ENCODE results near the gene C13orf46.

The C13orf46 gene

GRCh38 chr13:113979791-113980471 lies 6.1 kb upstream of the C13orf46 start:
- Histone ChIP-seq H3K36me3 (ENCODE audit: insufficient read depth, insufficient read length, low read length) (peaks cover 55% of the 10 kb centered on the region), H3K4me1 (ENCODE audit: insufficient read depth, insufficient read length) (peaks cover 5% of the 10 kb centered on the region), H3K27me3 (ENCODE audit: insufficient read depth, insufficient read length) (no peaks in the 10 kb centered on the region), H3K9ac (ENCODE audit: insufficient read length, low read depth) (no peak overlapping the region), H3K9me3 (ENCODE audit: insufficient read depth, low read length) (no peaks in the 10 kb centered on the region), H3K4me3 (ENCODE audit: insufficient read length, low read depth) (no peak overlapping the region)
- TF ChIP-seq YY1 (IDR thresholded peaks at IDR 0.05; ENCODE audit: insufficient read depth, insufficient read length) = no peak
- TF ChIP-seq SUZ12 (IDR thresholded peaks at IDR 0.05; ENCODE audit: extremely low read depth, insufficient read depth, insufficient read length) = no peak
- no peak for TF ChIP-seq ZNF274 (IDR thresholded peaks at IDR 0.05; ENCODE audit: low read depth, low read length)
- no peak for DNase-seq (ENCODE audit: low read depth, low spot score)

GRCh38 chr13:113978741-113979481 lies 5.0 kb upstream of the C13orf46 start:
- no peak for DNase-seq (ENCODE audit: low read depth, low spot score)
- TF ChIP-seq YY1 (IDR thresholded peaks at IDR 0.05; ENCODE audit: insufficient read depth, insufficient read length) = no peak
- no peak for TF ChIP-seq SUZ12 (IDR thresholded peaks at IDR 0.05; ENCODE audit: extremely low read depth, insufficient read depth, insufficient read length)
- TF ChIP-seq ZNF274 (IDR thresholded peaks at IDR 0.05; ENCODE audit: low read depth, low read length) = no peak
- Histone ChIP-seq H3K4me1 (ENCODE audit: insufficient read depth, insufficient read length) (peaks cover 5% of the 10 kb centered on the region), H3K36me3 (ENCODE audit: insufficient read depth, insufficient read length, low read length) (peaks cover 62% of the 10 kb centered on the region), H3K9me3 (ENCODE audit: insufficient read depth, low read length) (no peaks in the 10 kb centered on the region), H3K27me3 (ENCODE audit: insufficient read depth, insufficient read length) (no peaks in the 10 kb centered on the region), H3K9ac (ENCODE audit: insufficient read length, low read depth) (no peak overlapping the region), H3K4me3 (ENCODE audit: insufficient read length, low read depth) (no peak overlapping the region)

GRCh38 chr13:113977976-113978375 lies 4.1 kb upstream of the C13orf46 start:
- Histone ChIP-seq H3K36me3 (ENCODE audit: insufficient read depth, insufficient read length, low read length) (peaks cover 67% of the 10 kb centered on the region), H3K4me3 (ENCODE audit: insufficient read length, low read depth) (no peak overlapping the region), H3K27me3 (ENCODE audit: insufficient read depth, insufficient read length) (no peaks in the 10 kb centered on the region), H3K9me3 (ENCODE audit: insufficient read depth, low read length) (no peaks in the 10 kb centered on the region), H3K4me1 (ENCODE audit: insufficient read depth, insufficient read length) (peaks cover 5% of the 10 kb centered on the region), H3K9ac (ENCODE audit: insufficient read length, low read depth) (no peak overlapping the region)
- TF ChIP-seq SUZ12 (IDR thresholded peaks at IDR 0.05; ENCODE audit: extremely low read depth, insufficient read depth, insufficient read length) (no peak), ZNF274 (IDR thresholded peaks at IDR 0.05; ENCODE audit: low read depth, low read length) (no peak), YY1 (IDR thresholded peaks at IDR 0.05; ENCODE audit: insufficient read depth, insufficient read length) (no peak)
- no peak for DNase-seq (ENCODE audit: low read depth, low spot score)

- TF ChIP-seq SUZ12 (IDR thresholded peaks at IDR 0.05; ENCODE audit: extremely low read depth, insufficient read depth, insufficient read length) (no peak), ZNF274 (IDR thresholded peaks at IDR 0.05; ENCODE audit: low read depth, low read length) (no peak), YY1 (IDR thresholded peaks at IDR 0.05; ENCODE audit: insufficient read depth, insufficient read length) (no peak)
- Histone ChIP-seq H3K4me1 (ENCODE audit: insufficient read depth, insufficient read length) (peaks cover 7% of the 10 kb centered on the region), H3K4me3 (ENCODE audit: insufficient read length, low read depth) (no peak overlapping the region), H3K9me3 (ENCODE audit: insufficient read depth, low read length) (no peaks in the 10 kb centered on the region), H3K9ac (ENCODE audit: insufficient read length, low read depth) (no peak overlapping the region), H3K36me3 (ENCODE audit: insufficient read depth, insufficient read length, low read length) (peaks cover 60% of the 10 kb centered on the region), H3K27me3 (ENCODE audit: insufficient read depth, insufficient read length) (no peaks in the 10 kb centered on the region)
- DNase-seq (ENCODE audit: low read depth, low spot score) = peak; percentile 15
Observed at GRCh38 chr13:113976711-113977684, 3.1 kb upstream of the C13orf46 start.

- TF ChIP-seq ZNF274 (IDR thresholded peaks at IDR 0.05; ENCODE audit: low read depth, low read length) (no peak), SUZ12 (IDR thresholded peaks at IDR 0.05; ENCODE audit: extremely low read depth, insufficient read depth, insufficient read length) (no peak), YY1 (IDR thresholded peaks at IDR 0.05; ENCODE audit: insufficient read depth, insufficient read length) (no peak)
- no peak overlapping the region for H3K4me3 ChIP-seq (ENCODE audit: insufficient read length, low read depth)
- peaks cover 49% of the 10 kb centered on the region for H3K36me3 ChIP-seq (ENCODE audit: insufficient read depth, insufficient read length, low read length)
- no peaks in the 10 kb centered on the region for H3K9me3 ChIP-seq (ENCODE audit: insufficient read depth, low read length)
- peaks cover 7% of the 10 kb centered on the region for H3K4me1 ChIP-seq (ENCODE audit: insufficient read depth, insufficient read length)
- no peak for DNase-seq (ENCODE audit: low read depth, low spot score)
- no peak overlapping the region for H3K9ac ChIP-seq (ENCODE audit: insufficient read length, low read depth)
- no peaks in the 10 kb centered on the region for H3K27me3 ChIP-seq (ENCODE audit: insufficient read depth, insufficient read length)
Observed at GRCh38 chr13:113975416-113975815, 1.5 kb upstream of the C13orf46 start.

GRCh38 chr13:113974304-113975281 lies 717 bp upstream of the C13orf46 start:
- TF ChIP-seq YY1 (IDR thresholded peaks at IDR 0.05; ENCODE audit: insufficient read depth, insufficient read length) = no peak
- no peak for TF ChIP-seq SUZ12 (IDR thresholded peaks at IDR 0.05; ENCODE audit: extremely low read depth, insufficient read depth, insufficient read length)
- TF ChIP-seq ZNF274 (IDR thresholded peaks at IDR 0.05; ENCODE audit: low read depth, low read length) = no peak
- Histone ChIP-seq H3K4me3 (ENCODE audit: insufficient read length, low read depth) (no peak overlapping the region), H3K27me3 (ENCODE audit: insufficient read depth, insufficient read length) (no peaks in the 10 kb centered on the region), H3K36me3 (ENCODE audit: insufficient read depth, insufficient read length, low read length) (peaks cover 44% of the 10 kb centered on the region), H3K9me3 (ENCODE audit: insufficient read depth, low read length) (no peaks in the 10 kb centered on the region), H3K9ac (ENCODE audit: insufficient read length, low read depth) (no peak overlapping the region), H3K4me1 (ENCODE audit: insufficient read depth, insufficient read length) (peaks cover 7% of the 10 kb centered on the region)
- DNase-seq (ENCODE audit: low read depth, low spot score) = no peak
